Measurements from ENCODE around the gene LILRB3. TPM values are rescaled to one million over a fixed set of nuclear protein-coding genes. Genes with fewer than 3 reads are reported as not detected.
"Not testable (repeated sequence)": the region's sequence is repeated elsewhere in the genome, so short reads cannot be mapped to it uniquely, and the experiment has no call there.

The LILRB3 gene
- total and polyA plus RNA-seq, 4 donors, result 0.59 to 5.1 (median 1.3) TPM

DNA sequence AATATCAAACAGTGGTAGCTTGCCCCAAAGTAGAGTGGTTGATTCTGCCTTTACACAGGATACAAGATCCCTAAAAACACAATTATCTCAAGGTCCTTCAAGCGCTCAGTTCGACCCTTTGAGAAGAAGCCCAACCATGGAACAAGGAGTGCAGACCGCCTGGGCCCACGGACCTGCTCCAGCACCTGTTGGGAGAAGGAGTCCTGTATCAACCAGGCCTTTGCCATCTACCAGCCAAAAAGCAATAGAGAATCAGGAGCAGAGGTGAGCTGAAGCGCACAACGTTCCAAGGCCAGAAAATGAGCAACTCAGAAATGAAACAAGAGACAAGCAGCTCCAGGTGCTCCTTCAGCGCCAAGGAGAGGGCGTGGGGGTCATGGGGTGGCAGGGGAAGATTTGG, 6.3 kb upstream of the LILRB3 start:
- Histone ChIP-seq H3K9me3 (ENCODE audit: control insufficient read depth, insufficient read depth, low read length) (no peaks in the 10 kb centered on the region), H3K27me3 (ENCODE audit: control insufficient read depth, insufficient read depth, low read length) (peaks cover 8% of the 10 kb centered on the region), H3K36me3 (ENCODE audit: control insufficient read depth, insufficient read depth, low read length) (no peaks in the 10 kb centered on the region), H3K27ac (ENCODE audit: low read depth, low read length) (no peak overlapping the region), H3K4me1 (ENCODE audit: control insufficient read depth, insufficient read depth, low read length) (peaks cover 8% of the 10 kb centered on the region), H3K4me3 (ENCODE audit: low read depth, low read length) (no peak overlapping the region)
- no peak for DNase-seq (ENCODE audit: low read depth in 4 of 6, low spot score in 6 of 6)
- WGBS (ENCODE audit: insufficient coverage), result 89% methylated on average over 7 of the region's 8 CpGs

DNA sequence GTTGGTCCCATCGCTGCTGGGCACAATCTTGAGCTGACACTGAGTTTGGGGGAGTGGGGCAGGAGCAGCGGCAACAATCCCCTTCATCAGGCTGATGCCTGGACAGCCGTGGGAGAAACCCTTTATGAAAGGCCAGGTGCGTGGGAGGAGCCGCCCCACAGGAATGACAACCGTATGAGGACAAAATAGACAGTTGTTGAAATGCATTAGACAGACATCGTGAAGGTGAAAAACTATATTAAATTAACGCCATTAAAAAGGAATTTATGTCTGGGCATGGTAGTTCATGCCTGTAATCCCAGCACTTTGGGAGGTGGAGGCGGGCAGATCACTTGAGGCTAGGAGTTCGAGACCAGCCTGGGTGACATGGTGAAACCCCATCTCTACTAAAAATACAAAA, 1.8 kb upstream of the LILRB3 start:
- H3K27ac ChIP-seq (ENCODE audit: low read depth, low read length); H3K4me3 ChIP-seq (ENCODE audit: low read depth, low read length); H3K9me3 ChIP-seq (ENCODE audit: control insufficient read depth, insufficient read depth, low read length); DNase-seq (ENCODE audit: low read depth in 4 of 6, low spot score in 6 of 6); H3K27me3 ChIP-seq (ENCODE audit: control insufficient read depth, insufficient read depth, low read length); H3K4me1 ChIP-seq (ENCODE audit: control insufficient read depth, insufficient read depth, low read length); H3K36me3 ChIP-seq (ENCODE audit: control insufficient read depth, insufficient read depth, low read length): not testable (repeated sequence)
- WGBS (ENCODE audit: insufficient coverage), result 83% methylated on average over 4 of the region's 10 CpGs

DNA sequence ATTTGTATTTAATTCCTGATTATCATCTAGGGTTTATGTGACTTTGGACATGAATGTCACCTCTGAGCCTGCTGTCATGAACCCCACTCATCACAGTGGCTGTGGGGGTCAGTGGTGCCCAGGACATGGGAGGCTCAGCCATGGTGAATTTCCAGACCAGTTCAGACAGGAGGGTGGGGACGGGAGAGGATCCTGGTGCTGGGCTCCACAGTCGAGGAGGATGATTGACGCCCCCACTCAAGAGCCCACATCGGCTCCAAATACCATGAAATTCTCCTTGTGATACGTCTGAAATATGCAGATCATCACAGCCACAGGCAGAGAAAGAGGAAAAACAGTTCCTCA, 1.1 kb upstream of the LILRB3 start:
- no CpG with 5 or more reads among the region's 5 CpGs for WGBS (ENCODE audit: insufficient coverage)
- H3K9me3 ChIP-seq (ENCODE audit: control insufficient read depth, insufficient read depth, low read length); H3K36me3 ChIP-seq (ENCODE audit: control insufficient read depth, insufficient read depth, low read length); DNase-seq (ENCODE audit: low read depth in 4 of 6, low spot score in 6 of 6); H3K4me1 ChIP-seq (ENCODE audit: control insufficient read depth, insufficient read depth, low read length); H3K4me3 ChIP-seq (ENCODE audit: low read depth, low read length); H3K27ac ChIP-seq (ENCODE audit: low read depth, low read length); H3K27me3 ChIP-seq (ENCODE audit: control insufficient read depth, insufficient read depth, low read length): not testable (repeated sequence)

DNA sequence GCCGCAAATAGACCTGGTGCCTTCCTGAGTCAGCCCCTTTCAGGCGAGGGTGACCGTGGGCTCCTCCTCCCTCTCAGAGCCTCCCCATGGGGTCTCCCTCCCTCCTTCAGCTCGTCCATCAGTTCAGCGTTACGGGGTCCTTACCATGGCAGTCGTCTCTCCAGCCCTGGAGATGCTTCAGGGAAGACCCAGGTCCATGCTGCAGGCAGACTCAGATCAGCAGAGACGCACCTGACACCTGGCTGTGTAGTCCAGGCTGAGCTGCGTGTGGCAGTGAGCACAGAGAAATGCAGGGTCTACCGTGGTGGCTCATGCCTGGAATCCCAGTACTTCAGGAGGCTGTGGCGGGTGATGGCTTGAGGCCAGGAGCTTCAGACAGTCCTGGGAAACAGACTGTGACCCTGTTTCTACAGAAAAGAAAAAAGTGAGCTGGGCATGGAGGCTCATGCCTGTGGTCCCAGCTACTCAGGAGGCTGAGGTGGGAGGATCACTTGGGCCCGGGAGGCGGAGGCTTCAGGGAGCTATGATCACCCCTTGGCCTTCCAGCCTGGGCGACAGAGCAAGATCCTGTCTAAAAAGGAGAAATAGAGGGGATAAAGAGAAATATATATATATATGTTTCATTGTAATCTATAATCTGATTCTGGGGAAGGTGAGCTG, 600 bp upstream of the LILRB3 start:
- not testable (repeated sequence) for H3K36me3 ChIP-seq (ENCODE audit: control insufficient read depth, insufficient read depth, low read length); H3K27ac ChIP-seq (ENCODE audit: low read depth, low read length); H3K4me3 ChIP-seq (ENCODE audit: low read depth, low read length); H3K27me3 ChIP-seq (ENCODE audit: control insufficient read depth, insufficient read depth, low read length); H3K9me3 ChIP-seq (ENCODE audit: control insufficient read depth, insufficient read depth, low read length); DNase-seq (ENCODE audit: low read depth in 4 of 6, low spot score in 6 of 6); H3K4me1 ChIP-seq (ENCODE audit: control insufficient read depth, insufficient read depth, low read length)
- WGBS (ENCODE audit: insufficient coverage), result 40% methylated on average over 9 of the region's 14 CpGs

DNA sequence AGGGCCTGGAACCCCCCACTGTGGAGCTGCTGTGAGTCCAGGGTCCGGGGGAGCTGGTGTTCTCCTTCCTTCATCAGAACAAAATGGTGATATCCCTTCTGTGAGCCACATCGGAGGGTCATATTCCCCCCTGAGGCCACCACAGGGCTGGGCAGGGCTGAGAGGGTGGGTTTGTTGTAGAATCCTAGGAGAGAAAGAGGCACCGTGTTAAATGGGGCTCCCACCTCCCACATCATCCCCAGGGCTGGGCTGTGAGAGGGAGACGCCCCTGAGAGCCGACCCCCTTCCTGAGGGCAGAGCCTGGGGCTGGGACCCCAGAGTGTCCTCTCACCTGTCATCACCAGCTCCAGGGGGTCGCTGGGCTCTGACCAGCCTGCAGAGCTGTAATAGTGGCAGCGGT, 860 bp downstream of the LILRB3 start:
- no CpG with 5 or more reads among the region's 7 CpGs for WGBS (ENCODE audit: insufficient coverage)
- not testable (repeated sequence) for H3K36me3 ChIP-seq (ENCODE audit: control insufficient read depth, insufficient read depth, low read length); DNase-seq (ENCODE audit: low read depth in 4 of 6, low spot score in 6 of 6); H3K4me1 ChIP-seq (ENCODE audit: control insufficient read depth, insufficient read depth, low read length); H3K27ac ChIP-seq (ENCODE audit: low read depth, low read length); H3K4me3 ChIP-seq (ENCODE audit: low read depth, low read length); H3K27me3 ChIP-seq (ENCODE audit: control insufficient read depth, insufficient read depth, low read length); H3K9me3 ChIP-seq (ENCODE audit: control insufficient read depth, insufficient read depth, low read length)

DNA sequence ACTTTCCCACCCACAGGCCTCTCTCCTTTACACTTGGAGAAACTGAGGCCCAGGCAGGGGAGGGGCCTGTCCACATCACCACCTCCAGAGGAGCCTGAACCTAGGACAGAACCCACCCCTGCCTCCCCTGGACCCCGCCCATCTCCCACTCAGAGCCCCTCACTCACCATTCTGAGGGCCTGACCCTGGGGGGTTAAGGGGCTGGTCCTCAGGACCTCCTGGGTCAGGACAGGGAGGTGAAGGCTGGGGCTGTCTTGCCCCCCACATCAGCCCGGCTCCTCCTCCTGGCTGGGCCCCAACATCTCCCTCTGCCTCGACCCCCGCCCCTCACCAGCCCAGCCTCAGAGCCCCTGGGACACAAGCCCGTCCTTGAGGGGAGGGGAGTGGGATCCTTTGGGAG, 3.1 kb downstream of the LILRB3 start:
- not testable (repeated sequence) for DNase-seq (ENCODE audit: low read depth in 4 of 6, low spot score in 6 of 6); H3K4me3 ChIP-seq (ENCODE audit: low read depth, low read length); H3K4me1 ChIP-seq (ENCODE audit: control insufficient read depth, insufficient read depth, low read length); H3K36me3 ChIP-seq (ENCODE audit: control insufficient read depth, insufficient read depth, low read length); H3K27ac ChIP-seq (ENCODE audit: low read depth, low read length); H3K27me3 ChIP-seq (ENCODE audit: control insufficient read depth, insufficient read depth, low read length); H3K9me3 ChIP-seq (ENCODE audit: control insufficient read depth, insufficient read depth, low read length)
- no CpG with 5 or more reads among the region's 5 CpGs for WGBS (ENCODE audit: insufficient coverage)

DNA sequence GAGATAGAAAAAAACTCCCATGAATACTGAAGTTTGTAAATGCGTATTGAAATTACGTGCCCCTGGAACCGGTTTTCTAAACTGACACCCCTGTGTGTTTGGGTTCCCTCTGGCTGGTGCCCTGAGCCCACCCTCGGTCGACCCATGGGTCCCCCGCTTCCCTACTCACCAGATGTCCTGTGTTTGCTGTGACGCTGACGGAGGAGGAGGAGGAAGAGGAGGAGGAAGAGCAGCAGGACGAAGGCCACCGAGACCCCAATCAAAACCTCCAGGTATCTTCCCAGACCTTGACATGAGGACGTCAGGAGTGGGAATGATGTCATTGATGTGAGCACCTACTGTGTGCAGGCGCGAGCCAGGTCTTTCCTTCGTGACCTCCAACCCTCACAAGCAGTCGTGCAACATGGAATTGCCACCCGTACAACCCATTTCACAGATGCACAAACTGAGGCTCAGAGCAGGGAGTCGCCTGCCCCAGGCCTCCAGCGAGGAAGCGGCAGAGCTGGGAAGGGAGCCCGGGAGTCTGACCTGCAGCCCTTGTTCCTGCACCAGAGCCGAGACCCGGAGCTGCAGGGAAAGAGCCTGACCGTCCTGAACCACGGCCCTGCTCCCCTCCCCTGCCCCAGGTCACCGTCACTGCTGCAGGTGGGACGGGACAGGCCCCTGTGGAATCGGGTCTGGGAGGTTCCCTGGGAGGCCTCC, 3.7 kb downstream of the LILRB3 start:
- 90% methylated on average over 19 of the region's 27 CpGs for WGBS (ENCODE audit: insufficient coverage)
- Histone ChIP-seq H3K9me3 (ENCODE audit: control insufficient read depth, insufficient read depth, low read length) (no peaks in the 10 kb centered on the region), H3K4me1 (ENCODE audit: control insufficient read depth, insufficient read depth, low read length) (no peaks in the 10 kb centered on the region), H3K27me3 (ENCODE audit: control insufficient read depth, insufficient read depth, low read length) (no peaks in the 10 kb centered on the region), H3K4me3 (ENCODE audit: low read depth, low read length) (no peak overlapping the region), H3K27ac (ENCODE audit: low read depth, low read length) (no peak overlapping the region), H3K36me3 (ENCODE audit: control insufficient read depth, insufficient read depth, low read length) (peaks cover 8% of the 10 kb centered on the region)
- DNase-seq (ENCODE audit: low read depth in 4 of 6, low spot score in 6 of 6), result no peak

DNA sequence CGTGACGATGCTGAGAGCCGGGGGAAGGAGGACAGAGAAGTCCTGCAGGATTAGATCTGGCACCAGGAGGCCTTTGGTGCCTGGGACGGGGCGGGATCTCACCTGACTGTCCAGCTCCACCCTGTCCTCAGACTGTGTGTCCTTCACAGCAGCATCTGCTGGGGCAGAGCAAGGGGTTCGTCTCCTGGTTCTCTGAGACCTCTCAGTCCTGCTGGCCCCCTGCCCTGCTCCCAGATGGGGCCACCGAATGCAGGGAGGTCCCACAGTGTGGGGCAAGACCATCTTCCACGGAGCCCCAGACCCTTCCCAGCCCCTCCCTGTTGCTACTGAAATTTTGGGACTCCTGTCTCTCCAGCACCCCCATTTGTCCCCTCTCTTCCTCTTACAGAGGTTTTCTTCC, 4.5 kb downstream of the LILRB3 start:
- WGBS (ENCODE audit: insufficient coverage), result 72% methylated on average over 8 of the region's 8 CpGs
- Histone ChIP-seq H3K36me3 (ENCODE audit: control insufficient read depth, insufficient read depth, low read length) (peaks cover 8% of the 10 kb centered on the region), H3K4me1 (ENCODE audit: control insufficient read depth, insufficient read depth, low read length) (no peaks in the 10 kb centered on the region), H3K9me3 (ENCODE audit: control insufficient read depth, insufficient read depth, low read length) (no peaks in the 10 kb centered on the region), H3K27ac (ENCODE audit: low read depth, low read length) (no peak overlapping the region), H3K27me3 (ENCODE audit: control insufficient read depth, insufficient read depth, low read length) (no peaks in the 10 kb centered on the region), H3K4me3 (ENCODE audit: low read depth, low read length) (no peak overlapping the region)
- no peak for DNase-seq (ENCODE audit: low read depth in 4 of 6, low spot score in 6 of 6)

DNA sequence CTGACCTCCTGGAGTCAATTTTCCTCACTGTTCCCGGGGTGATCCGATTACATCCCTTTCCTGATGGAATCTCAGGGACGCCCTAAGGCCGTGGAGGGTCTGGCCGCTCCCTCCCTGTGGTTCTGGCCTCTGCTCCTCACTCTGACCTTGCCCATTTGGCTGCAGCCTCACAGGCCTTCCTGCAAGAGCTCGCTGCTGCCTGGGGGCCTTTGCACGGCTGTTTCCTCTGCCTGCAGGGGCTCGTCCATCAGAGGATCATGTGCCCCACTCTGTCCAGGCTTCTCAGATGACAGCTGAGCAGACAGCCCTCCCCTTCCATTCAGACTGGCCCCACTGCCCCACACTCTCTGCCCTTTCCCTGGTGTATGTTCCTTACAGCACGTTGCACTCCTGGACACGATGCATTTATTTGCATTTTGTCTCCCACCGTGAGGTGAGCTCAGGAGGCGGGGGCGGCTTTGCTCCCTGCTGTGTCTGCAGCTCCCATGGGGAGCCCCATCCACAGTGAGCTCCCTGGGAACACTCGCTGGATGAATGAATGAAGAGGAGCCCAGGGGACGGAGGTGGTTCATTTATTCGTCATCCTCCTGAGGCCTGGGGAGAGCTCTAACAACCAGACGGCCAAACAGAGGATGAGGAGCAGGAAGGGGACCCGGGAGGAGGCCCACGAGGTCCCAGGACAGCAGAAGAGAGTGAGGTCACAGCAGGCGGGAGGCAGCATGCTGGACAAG, 5.1 kb downstream of the LILRB3 start:
- H3K9me3 ChIP-seq (ENCODE audit: control insufficient read depth, insufficient read depth, low read length); H3K27ac ChIP-seq (ENCODE audit: low read depth, low read length); H3K36me3 ChIP-seq (ENCODE audit: control insufficient read depth, insufficient read depth, low read length); H3K27me3 ChIP-seq (ENCODE audit: control insufficient read depth, insufficient read depth, low read length); H3K4me3 ChIP-seq (ENCODE audit: low read depth, low read length); H3K4me1 ChIP-seq (ENCODE audit: control insufficient read depth, insufficient read depth, low read length); DNase-seq (ENCODE audit: low read depth in 4 of 6, low spot score in 6 of 6): not testable (repeated sequence)
- WGBS (ENCODE audit: insufficient coverage), result 36% methylated on average over 9 of the region's 20 CpGs

DNA sequence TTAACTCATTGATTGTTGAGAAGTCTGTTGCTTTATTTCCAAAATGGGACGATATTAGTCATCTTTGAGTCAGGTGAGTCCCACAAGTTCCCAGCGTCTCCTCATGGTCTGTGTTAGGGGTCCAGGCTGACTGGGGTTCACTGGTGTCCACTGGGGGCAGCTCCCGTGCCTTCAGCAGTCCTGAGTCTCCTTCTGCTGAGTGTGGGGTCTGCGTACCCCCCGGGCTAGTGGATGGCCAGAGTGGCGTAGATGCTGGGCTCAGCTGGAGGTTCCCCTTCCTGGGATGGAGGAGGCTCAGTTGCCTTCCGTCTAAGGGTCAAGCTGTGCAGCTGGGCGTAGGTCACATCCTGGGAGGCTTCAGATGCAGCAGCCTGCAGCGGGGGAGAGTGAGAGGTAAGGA, 5.9 kb downstream of the LILRB3 start:
- Histone ChIP-seq H3K4me3 (ENCODE audit: low read depth, low read length) (no peak overlapping the region), H3K36me3 (ENCODE audit: control insufficient read depth, insufficient read depth, low read length) (peaks cover 8% of the 10 kb centered on the region)
- WGBS (ENCODE audit: insufficient coverage), result 71% methylated on average over 8 of the region's 9 CpGs

More for the DNA sequence above, 5.9 kb downstream of the LILRB3 start:
- Histone ChIP-seq H3K4me1 (ENCODE audit: control insufficient read depth, insufficient read depth, low read length) (no peaks in the 10 kb centered on the region), H3K27me3 (ENCODE audit: control insufficient read depth, insufficient read depth, low read length) (no peaks in the 10 kb centered on the region), H3K9me3 (ENCODE audit: control insufficient read depth, insufficient read depth, low read length) (no peaks in the 10 kb centered on the region), H3K27ac (ENCODE audit: low read depth, low read length) (no peak overlapping the region)
- no peak for DNase-seq (ENCODE audit: low read depth in 4 of 6, low spot score in 6 of 6)

Data from spinal cord (tissue), 10 donors.